ENCODE results near the gene TNFSF11.

The TNFSF11 gene

GRCh38 chr13:42653679-42654078 lies 79.7 kb downstream of the TNFSF11 start:
- DNase-seq (ENCODE audit: low read depth, low spot score), result no peak

- DNase-seq (ENCODE audit: low read depth, low spot score), result no peak
These were observed 80.3 kb downstream of the TNFSF11 start for GRCh38 chr13:42654212-42654611.

- DNase-seq (ENCODE audit: low read depth, low spot score), result no peak
These were observed 80.8 kb downstream of the TNFSF11 start for GRCh38 chr13:42654722-42655121.

GRCh38 chr13:42656161-42656560 lies 82.2 kb downstream of the TNFSF11 start:
- DNase-seq (ENCODE audit: low read depth, low spot score), result no peak

- DNase-seq (ENCODE audit: low read depth, low spot score), result no peak
These were observed 83.0 kb downstream of the TNFSF11 start for GRCh38 chr13:42656958-42657357.

All from iPS DF 19.7 (cell line).